Stimulated activated CD4-positive, alpha-beta T cell treated with anti-CD3 and anti-CD28 coated beads, Interleukin-2, amount 100 ng/mL, for 24 hours (primary cell): ENCODE measurements around the gene PRSS12.
A peak's percentile ranks its signal among the peaks of the same experiment; 100 is the strongest.
"Not testable (repeated sequence)": the region's sequence is repeated elsewhere in the genome, so short reads cannot be mapped to it uniquely, and the experiment has no call there.

Experiments used
- DNase-seq, 2 donors: peaks; one replicate each; pipeline ENCODE4 v3.0.0-alpha.2; 2020

Gene PRSS12

DNA sequence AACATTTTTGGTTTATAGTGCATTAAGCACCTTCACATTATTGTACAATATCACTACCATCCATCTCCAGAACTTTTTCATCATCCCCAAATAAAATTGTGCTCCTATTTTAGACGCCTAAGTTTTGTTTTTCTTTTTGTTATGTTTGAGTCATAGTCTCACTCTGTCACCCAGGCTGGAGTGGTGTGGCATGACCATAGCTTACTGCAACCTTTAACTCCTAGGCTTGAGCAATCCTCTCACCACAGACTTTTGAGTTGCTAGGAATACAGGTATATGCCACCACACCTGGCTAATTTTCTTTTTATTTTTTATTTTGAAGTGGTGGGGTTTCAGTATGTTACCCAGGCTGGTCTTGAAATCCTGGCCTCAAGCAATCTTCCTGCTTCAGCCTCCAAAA, 33.9 kb downstream of the PRSS12 start:
- DNase-seq, result no peak

DNA sequence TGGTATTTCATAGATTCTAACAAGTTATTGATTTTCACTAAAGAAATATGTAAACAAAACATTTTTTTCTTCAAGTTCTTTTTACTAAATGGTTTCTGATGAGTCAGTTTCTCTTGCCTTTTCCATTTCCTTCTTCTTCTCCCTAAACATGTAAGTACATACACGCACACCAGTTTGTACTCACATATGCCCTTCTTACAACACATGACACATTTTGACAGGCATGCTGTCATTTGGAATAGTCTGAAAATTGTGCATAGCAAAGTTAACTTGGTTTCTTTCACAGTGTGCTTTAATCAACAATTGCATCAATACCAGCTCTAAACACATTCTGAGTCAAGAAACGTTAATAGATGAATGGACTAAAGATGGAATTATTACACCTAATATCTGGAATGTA, 35.1 kb downstream of the PRSS12 start:
- DNase-seq, result no peak

DNA sequence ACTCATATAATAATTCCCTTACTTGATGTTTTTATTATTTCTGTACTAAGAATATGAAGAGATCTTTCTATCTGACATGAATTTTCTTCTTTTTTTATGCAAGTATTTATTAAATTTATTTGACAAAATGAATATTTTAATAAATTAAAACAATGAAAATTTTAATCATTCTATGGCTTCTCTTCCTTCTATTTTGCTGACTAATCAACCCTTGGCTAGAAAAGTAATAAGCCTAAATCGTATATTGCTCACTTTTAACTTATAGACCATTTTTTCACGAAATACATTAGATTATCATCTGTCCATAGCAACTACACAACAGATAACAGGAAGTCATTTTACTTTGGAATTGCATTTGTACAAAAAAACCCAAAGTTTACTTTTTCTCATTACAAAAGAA, 38.6 kb downstream of the PRSS12 start:
- DNase-seq, result no peak

DNA sequence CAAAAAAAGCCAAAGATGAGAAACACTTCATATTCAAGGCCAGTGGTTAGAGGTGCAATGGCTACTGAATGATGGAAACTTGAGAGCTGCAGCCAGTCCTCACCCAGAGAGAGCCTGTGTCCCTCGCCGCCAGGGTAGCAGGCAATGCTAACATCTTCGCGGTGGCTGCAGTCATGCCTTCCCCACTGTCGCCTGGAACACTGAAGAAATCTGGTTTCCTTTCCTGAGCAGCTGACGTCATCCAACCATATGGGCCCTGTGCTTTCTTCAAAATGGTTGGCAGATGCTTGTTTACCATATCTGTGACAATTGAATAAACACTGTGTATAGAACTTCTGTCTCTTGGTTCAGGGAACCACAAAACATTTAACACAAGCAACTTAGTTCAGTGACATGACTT, 39.7 kb downstream of the PRSS12 start:
- DNase-seq, result no peak

DNA sequence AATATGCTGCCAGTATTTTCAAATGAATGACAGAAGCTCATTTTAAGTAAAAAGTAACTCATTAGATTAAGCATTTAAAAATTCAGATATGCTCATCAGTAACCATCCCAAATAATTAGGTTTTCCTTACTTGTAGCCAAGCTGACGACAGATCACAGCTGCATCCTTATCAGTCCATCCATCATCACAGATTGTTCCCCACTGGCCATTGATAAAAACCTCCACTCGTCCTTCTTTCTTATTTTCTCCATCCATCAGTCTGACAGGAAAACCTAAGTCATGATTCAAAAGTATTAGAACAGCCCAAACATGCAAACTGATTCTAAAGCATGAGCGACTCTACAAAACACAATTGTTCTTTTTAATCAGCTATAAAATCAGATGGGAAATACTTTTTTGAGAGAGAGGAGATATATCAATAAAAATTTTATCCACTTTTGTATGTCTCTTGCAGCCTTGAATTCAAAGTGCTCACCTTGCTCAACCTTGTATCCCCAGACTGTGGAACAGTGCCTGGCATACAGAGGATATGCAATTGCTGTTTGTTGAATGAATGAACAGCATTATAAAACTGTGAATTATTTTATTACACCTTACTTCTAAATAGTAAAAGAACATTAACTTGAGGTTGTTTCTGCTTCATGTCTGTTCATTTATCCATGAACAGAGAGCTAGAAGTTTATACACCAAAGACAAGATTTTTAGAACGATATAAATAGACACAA, 44.3 kb downstream of the PRSS12 start:
- DNase-seq, result no peak

DNA sequence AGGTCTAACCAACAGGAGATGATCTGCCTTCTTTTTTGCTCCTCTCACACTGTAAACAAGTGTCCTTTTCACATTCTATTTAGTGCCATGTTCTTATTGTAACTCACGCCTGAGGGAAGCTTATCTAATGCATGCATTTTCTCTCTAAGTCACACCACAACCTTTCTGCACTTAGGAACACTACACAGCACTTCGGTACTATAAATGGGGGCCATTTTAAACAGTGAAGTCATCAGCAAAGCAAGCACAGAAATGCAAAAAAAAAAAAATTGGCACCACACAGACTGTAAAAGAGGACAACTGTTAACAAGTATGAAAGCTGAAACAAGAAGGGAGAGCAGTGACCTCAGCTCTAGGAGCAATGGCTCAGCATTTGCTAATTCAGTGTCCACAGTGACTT, 45.2 kb downstream of the PRSS12 start:
- DNase-seq, result no peak

DNA sequence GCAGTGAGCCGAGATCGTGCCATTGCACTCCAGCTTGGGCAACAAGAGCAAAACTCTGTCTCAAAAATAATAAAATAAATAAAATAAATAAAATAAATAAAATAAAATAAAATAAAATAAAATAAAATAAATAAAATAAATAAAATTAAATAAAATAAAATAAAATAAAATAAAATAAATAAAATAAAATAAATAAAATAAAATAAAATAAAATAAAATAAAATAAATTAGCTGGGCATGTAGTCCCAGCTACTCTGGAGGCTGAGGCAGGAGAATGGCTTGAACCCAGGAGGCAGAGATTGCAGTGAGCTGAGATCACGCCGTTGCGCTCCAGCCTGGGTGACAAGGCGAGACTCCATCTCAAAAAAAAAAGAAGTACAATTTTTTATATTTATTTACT, 53.2 kb downstream of the PRSS12 start:
- DNase-seq, result not testable (repeated sequence)

DNA sequence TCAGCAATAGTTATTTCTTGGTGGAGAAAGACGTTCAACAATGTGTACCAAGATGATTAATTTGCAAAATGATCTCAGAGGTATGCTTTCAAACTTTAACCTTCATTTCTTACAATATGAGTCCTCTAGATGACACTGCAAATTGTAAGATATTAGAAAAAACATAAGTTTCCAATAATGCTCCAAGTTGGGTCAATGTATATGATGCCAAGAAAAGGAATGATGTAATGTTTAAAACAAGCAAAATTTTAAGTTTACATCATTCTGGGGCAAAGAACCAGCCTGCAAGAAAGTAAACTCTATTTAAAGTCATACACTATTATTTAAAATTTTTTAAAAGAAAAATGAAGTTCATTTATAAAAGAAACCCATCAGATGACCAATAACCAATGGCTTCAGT, 56.1 kb downstream of the PRSS12 start:
- no peak for DNase-seq

DNA sequence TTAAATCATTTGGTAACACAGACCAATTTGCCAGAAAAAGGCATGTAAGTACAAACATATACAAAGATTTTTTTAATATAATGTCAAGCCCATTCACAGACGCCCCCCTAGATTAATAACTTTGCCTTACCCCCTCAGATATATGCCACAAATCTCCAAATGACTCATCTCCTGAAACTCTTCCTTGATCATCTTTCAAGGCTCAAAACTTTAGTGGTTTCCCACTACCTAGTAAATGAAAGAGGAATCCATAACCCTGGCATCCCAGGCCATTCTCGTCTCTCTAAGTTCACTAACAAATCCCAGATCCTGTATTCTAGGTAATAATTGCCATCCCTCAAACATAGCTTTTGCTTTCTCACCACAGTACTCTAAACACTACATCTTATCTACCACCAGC, 61.9 kb downstream of the PRSS12 start:
- DNase-seq, result no peak

DNA sequence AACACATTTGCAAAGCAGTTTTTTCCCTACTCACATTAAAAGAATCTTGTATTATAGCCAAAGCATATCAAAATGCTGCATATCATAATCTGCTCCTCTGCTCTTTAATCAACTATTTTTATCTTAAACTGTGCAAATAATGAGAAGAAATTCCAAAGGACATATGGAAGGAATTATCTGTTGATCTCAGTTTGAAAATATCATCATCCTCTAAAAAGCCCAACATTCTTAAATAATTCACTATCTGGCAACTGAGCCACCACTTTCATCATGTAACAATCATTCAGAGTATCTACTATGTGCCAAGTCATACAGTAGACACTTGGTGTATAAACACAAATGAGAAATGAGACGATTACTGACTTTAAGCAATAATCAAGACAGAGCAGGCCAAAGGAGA, 63.0 kb downstream of the PRSS12 start:
- DNase-seq, result no peak

DNA sequence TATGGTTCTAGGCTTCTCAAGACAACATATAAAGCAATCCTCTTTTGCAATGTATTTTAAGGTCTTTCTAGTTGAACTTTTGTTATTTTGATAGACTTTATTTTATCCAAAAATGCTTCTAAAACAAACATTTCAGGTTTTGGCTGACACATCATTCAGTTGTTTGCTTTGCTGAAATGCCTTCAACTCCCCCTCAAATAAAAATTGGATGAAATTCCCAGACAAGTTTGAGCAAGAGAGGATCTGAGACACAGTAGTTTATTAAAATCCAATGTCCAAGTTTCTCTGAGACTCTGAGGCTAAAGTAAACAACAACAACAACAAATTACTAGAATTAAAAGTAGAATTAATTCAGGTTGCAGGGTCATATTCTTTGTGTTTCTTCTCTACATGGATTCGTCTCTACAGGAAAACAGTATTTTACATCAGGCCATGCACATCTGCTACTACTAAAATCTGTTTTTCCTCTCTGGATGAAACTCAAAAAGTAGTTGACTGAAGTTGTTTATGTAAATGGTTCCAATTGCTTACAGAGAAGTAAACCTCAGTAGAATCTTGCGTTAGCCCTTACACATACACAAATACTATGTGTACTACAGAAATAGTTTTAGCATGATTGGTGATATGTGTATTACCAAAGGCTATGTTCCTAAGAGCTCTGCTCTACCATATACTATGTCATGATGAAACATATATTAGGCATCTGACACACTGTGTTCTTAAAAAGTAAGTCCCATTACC, 64.9 kb downstream of the PRSS12 start:
- DNase-seq, result no peak

DNA sequence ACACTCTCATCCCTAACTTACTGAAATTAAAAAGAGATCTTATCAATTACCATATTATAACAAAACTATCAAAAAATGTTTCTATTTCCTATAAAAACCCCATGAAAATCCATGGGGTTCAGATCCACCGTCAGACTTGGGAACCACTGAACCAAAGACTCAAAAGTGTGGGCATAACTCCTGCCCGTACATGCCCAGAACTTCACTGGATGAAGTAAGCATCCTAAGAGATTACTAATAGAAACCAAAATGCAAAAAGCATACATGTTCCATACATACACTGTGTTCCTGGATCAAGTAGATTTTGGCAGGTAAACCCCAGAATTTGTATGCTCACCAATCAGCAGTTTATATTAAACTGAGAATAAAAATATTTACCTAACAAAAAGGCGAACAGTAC, 66.1 kb downstream of the PRSS12 start:
- DNase-seq, result no peak

DNA sequence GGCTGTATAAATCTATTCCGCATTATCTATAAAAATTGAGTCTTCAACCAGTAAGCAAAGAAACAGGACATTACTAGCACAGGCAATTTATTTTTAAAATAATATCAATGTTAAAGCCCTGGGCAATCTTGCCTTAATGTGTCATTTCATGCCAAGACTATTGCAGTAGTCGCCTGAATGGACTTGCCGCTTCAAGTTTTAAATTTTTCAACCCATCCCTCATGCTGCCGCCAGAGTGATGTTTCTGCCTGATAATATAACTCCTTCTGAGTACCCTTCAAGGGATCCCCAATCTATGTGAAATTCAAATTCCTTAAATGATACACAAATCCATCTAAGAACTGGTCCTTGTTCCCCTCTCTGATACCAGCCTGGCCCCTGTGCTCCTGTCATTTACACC, 66.9 kb downstream of the PRSS12 start:
- DNase-seq, result no peak

DNA sequence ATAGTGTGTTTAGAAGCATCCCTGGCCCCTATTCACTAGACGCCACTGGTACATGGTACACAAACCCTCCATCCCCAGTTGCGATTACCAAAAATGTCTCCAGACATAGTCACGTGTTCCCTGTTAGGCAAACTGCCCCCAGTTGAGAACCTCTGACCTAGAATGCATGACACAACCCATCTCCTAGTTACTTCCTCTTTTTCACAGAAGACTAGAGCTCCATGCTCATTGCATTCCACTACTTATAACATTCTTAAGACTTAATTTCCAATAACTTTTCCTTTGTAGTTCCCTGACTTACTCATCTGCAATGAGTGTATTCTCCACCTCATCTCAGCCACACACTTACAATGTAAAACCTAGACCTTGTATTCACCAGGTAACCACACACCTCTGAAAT, 68.6 kb downstream of the PRSS12 start:
- DNase-seq, result no peak

DNA sequence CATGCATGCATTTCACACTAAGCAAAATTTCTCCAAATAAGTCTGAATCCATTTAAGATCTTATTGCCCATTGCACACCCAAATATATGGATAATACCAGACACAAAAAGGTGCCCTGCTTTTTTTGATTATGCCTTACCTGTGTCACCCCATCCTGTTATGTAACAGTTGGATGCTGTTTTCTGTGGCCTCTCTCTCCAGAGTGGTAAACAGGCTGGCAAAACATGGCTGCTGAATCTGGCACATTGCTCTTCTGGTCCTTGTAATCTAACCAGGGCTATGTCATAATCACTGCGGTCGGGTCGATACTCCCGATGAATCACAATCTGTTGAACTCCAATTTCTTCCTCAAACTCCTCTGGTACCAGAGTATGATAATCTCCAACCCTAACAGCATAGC, 70.1 kb downstream of the PRSS12 start:
- peak in 1 of 2 donors; percentile 33 for DNase-seq

DNA sequence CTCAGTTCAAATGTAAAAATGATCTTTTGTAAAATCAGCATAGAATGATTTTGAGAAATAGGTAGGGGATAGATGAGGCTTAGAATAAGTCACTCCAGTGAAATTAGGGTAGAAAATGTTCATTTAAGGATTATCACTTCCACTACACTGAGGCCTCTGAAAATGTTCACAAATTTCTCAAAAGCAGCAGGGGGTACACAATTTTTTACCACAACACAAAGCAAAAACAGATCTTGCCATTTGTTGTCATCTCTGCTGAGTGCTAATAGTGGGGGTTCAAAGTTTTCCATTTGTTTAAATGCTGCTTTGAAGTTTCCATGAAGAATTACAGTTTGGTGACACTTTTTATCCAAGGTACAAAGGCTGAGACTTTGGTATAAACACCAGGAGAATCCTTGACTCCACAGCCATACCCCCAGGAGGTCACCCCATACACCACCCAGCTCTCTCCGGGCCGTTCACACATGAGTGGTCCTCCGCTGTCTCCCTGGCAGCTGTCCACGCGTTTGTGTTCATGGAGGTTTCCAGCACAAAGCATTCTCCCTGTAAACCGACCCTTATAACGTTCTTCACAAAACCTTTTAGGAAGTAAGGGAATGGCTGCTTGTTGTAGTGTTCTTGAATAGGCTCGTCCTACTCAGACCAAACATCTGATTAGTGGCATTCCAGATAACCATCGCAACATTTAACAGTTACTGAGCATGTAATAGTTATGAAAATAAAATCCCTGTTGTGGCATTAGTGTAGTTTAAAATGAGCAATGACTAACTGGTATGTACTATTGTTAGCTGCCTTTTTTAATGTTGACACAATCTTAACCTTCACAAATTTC, 71.0 kb downstream of the PRSS12 start:
- peak in 1 of 2 donors; percentile 46 for DNase-seq

DNA sequence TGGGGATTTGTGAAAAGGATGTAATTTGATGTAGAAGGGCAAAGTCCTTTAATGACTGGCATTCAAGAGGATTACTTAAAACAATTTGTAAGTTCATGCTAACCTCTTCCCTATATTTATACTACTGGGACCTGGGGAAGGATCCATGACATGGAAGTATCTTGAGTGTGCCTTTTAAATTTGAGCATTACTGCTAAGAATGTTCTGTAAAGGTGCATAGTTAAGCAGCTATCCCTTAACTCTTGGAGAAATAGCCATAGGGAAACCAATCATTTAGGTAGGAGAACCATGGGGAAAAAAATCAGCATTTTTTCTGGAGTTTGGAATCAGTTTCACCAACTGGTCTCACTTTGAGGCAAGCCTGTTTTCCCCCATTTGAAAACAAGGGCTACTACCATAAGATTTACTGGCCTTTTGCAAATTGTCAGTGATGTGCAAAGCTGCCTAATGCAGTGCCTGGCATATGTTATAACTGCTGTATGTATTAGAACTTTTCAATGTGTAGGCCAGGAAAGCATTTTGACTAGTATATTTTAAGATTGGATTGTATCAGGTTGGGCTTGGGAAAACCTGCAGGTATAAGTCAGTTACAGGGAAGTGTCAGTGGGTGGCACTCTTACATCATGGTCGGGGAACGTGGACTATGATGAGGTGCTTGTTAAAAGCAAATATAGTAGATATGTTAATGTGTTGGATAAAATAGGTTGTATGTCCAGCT, 72.1 kb downstream of the PRSS12 start:
- peak in 1 of 2 donors; percentile 34 for DNase-seq

DNA sequence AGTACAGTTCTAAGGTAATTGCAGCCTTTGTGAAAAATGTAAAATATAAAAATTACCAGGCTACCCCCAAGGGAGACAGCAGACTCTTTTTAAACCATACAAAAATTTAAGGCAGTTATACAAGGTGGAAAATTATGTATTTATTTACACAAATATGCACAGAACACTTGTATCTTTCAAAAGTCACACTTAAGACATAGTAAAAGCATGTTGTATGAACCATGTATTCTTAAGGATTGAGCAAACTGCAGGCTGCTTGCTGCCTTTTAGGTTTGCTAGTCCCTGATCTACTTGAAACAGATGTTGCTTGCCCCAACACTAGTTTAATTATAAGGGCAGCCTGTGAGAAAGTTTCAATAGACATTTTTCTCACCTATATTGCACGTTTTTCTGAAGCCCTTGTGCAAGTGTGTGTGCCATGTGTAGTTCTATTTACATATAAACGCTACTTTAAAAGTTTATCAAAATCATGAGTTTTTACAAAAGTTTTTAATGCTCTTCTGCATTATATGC, 72.8 kb downstream of the PRSS12 start:
- no peak for DNase-seq

DNA sequence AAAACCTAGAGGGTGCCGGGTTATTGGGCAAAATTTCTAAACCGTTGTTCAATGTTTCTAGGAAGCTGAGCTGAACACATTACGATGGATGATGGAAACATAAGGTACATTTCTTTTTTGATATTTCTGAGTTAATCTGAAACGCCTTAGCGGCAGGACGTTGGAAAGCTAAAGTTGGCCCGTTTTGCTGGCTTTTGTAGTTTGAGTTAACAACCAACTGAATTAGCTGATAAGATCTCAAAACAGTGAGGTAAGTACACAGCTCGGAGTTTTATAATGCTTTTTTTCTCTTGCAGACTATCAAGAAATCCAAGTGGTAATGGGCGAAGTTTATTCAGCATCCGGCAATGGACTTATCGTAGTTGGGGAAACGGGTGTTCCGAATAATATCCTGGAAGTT, 73.5 kb downstream of the PRSS12 start:
- DNase-seq, result no peak

DNA sequence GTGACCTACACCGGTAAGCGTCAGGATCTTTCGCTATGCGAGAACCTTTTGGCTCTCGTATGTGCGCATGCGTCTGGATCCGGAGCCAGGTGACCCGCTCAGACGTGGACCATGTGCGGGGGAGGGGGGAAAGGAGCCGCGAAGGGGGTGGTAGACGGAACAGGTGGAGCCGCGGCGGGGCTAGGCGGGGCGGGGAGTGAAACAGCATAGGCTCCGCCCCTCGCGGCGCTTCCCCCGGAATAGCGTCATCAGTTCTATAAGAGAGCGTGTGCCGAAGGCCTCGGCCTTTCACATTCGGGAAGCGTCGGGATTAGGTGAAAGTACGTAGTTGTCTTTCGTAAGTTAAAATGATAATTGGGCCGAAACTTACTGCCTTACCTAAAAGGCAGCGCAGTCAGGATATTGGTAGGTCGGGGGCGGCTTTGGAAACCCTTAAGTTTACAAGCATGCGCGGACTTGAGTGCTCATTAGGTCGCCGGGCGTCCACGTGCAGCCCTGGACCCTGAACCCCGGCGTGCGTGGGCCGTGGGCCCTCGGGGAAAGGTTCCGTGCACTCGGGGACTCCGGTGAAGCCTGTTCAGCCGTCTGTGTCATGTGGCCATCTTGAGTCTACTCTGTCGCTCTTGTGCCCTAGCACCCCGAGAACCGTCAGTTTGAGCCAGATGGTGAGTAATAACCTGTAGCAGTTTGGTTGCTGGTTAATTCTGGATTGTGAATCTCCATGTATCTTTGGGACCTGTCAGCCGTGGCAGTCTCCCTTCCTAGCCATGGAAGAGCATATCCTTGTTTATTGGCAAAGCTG, 74.1 kb downstream of the PRSS12 start:
- peak; percentile 97 to 99 for DNase-seq

DNA sequence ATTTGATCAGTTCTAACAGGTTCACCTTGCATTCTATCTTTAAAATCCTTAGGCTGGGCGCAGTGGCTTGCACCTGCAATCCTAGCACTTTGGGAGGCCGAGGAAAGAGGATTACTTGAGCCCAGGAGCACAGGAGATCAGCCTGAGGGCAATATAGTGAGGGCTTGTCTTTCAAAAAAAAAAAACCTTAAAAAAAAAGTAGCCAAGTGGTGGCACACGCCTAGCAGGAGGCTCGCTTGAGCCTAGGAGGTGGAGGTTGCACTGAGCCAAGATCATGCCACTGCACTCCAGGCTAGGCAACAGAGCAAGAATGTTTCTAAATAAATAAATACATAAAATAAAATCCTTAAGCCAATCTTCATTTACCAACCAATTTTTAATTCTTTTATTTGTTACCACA, 75.6 kb downstream of the PRSS12 start:
- no peak for DNase-seq

DNA sequence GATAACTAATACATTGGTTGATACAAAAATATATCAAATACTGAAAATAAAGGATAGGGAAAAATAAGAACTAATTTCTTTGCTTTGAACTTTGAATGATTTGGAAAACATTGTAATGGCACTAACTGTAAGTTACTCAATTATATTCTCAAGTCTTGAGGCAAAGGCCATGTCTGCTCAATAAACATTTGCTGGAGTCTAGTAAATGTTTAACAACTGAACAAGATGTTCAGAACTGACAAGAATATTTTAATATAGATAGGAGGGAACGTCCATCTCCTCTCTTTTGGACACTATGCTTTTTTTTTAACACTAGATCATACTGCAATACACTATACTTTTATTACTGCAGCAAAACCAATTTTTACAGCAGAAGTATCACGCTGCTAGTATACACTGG, 76.2 kb downstream of the PRSS12 start:
- DNase-seq, result no peak
